ENCODE measurements around the gene OS9.

The OS9 gene

GRCh38 chr12:57757771-57758170 lies 63.8 kb downstream of the OS9 start:
- Histone ChIP-seq H3K4me1 (ENCODE audit: insufficient read depth, low read length) (peaks cover 22% of the 10 kb centered on the region), H3K4me3 (ENCODE audit: low read depth in 1 of 2, low read length in 2 of 2) (no peak overlapping the region), H3K27ac (ENCODE audit: low read depth, low read length) (no peak overlapping the region), H3K9ac (ENCODE audit: low read length) (no peak overlapping the region), H3K27me3 (ENCODE audit: control insufficient read depth in 1 of 2, insufficient read depth in 2 of 2, low read length in 2 of 2) (peaks cover 6 to 17% of the 10 kb centered on the region in 2 donors), H3K9me3 (ENCODE audit: low read length) (no peaks in the 10 kb centered on the region), H3K36me3 (ENCODE audit: insufficient read depth, low read length) (peaks cover 16% of the 10 kb centered on the region)

GRCh38 chr12:57758552-57759359 lies 64.8 kb downstream of the OS9 start:
- peaks cover 18% of the 10 kb centered on the region for H3K4me1 ChIP-seq (ENCODE audit: insufficient read depth, low read length)

DNA sequence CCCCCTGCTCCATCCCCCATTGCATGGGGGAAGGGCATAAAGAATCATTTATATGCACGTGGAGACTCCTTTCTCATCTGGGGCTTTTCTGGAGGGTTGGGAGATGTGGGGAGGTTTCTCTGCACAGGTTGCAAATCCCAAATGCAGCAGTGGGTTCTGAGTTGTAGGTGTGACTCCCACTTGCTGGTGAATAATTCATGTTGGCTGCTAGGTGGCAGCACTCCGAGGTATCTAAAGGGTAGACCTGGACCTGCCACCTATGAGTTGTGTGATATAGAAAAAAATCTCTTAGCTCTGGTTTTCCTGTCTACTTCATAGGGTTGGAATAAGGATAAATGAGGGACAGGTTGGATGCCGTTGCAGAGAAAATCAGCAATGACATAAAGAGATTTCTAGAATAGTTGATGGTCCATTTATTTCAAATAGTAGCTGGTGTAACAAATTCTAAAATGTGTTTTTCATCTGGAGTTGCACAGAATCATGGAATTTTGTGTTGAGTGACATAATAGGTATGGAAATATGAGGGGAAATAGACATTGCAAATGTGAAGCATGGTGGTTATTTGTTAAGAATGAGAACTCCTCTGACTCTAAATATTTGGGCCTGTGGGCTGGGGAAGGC lies 65.5 kb downstream of the OS9 start:
- H3K4me1 ChIP-seq (ENCODE audit: insufficient read depth, low read length) = peaks cover 14% of the 10 kb centered on the region
- no peak overlapping the region for H3K9ac ChIP-seq (ENCODE audit: low read length)
- no peak overlapping the region for H3K4me3 ChIP-seq (ENCODE audit: low read depth in 1 of 2, low read length in 2 of 2)
- H3K36me3 ChIP-seq (ENCODE audit: insufficient read depth, low read length) = peaks cover 16% of the 10 kb centered on the region
- H3K27me3 ChIP-seq (ENCODE audit: control insufficient read depth in 1 of 2, insufficient read depth in 2 of 2, low read length in 2 of 2) = peaks cover 23 to 34% of the 10 kb centered on the region in 2 donors
- H3K9me3 ChIP-seq (ENCODE audit: low read length) = no peaks in the 10 kb centered on the region
- H3K27ac ChIP-seq (ENCODE audit: low read depth, low read length) = no peak overlapping the region

More at GRCh38 chr12:57758552-57759359, 64.8 kb downstream of the OS9 start:
- Histone ChIP-seq H3K27me3 (ENCODE audit: control insufficient read depth in 1 of 2, insufficient read depth in 2 of 2, low read length in 2 of 2) (peaks cover 16 to 26% of the 10 kb centered on the region in 2 donors), H3K27ac (ENCODE audit: low read depth, low read length) (no peak overlapping the region), H3K9me3 (ENCODE audit: low read length) (no peaks in the 10 kb centered on the region), H3K36me3 (ENCODE audit: insufficient read depth, low read length) (peaks cover 16% of the 10 kb centered on the region), H3K9ac (ENCODE audit: low read length) (no peak overlapping the region), H3K4me3 (ENCODE audit: low read depth in 1 of 2, low read length in 2 of 2) (no peak overlapping the region)

DNA sequence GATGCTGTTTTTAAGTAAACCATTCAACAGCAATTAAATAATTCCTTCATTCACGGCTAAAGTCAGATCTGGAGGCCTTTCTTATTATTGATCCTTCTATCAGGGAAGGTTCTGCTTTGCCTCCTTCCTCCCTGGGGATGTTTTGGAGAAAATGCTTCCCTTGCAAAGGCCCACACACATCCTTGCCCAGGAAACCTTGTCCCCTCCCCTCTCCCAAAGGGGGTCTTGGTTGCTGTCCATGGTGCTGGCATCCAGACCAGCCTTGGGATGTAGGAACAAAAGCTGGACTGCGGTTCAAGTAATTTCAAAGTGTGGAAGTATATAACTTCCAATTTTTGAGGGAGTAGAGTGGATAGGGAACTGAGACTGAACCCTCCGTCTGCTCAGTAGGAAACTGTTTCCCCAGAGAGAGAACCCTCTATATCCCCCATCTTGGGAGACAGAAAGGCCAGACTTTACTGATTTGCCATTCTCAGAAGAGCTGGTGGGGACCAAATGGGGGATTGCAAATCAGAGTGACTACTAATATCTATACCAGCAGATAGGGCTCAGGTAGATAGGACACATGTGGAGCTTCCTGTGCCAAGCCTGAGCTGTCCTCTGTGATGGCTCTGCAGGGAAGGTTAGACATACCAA lies 66.5 kb downstream of the OS9 start:
- Histone ChIP-seq H3K4me3 (ENCODE audit: low read depth in 1 of 2, low read length in 2 of 2) (no peak overlapping the region), H3K4me1 (ENCODE audit: insufficient read depth, low read length) (peaks cover 21% of the 10 kb centered on the region), H3K36me3 (ENCODE audit: insufficient read depth, low read length) (peaks cover 16% of the 10 kb centered on the region), H3K27ac (ENCODE audit: low read depth, low read length) (no peak overlapping the region), H3K27me3 (ENCODE audit: control insufficient read depth in 1 of 2, insufficient read depth in 2 of 2, low read length in 2 of 2) (peaks cover 33 to 44% of the 10 kb centered on the region in 2 donors), H3K9me3 (ENCODE audit: low read length) (no peaks in the 10 kb centered on the region), H3K9ac (ENCODE audit: low read length) (no peak overlapping the region)

DNA sequence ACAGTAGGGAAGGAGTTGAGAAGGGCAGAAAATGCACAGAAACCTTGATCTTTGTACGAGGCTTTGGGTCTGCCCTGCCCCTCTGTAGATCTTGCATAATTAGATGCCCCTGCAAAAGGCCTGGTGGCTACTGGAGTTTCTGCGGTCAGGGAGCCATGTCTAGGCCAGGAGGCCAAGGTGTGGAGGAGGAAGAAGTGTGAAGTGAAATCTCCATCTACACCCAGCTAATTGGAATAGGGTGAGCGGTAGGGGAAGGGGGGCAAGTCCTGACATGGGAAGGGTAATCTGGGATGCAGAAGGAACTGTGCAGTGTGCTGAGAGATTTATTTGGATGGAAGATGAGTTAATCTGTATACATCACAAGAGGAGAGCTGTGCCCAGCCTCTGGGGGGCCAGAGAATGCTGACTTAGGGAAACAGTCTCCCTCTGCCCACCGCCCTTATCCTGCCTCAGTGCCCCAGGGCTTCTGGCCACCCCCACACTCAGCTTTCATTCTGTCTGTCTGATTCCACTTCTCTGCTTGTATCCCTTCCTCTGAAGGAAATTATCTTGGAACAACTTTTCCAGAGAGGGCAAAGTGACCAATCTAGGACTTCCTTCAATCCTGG lies 67.6 kb downstream of the OS9 start:
- Histone ChIP-seq H3K27me3 (ENCODE audit: control insufficient read depth in 1 of 2, insufficient read depth in 2 of 2, low read length in 2 of 2) (peaks cover 40 to 52% of the 10 kb centered on the region in 2 donors), H3K4me3 (ENCODE audit: low read depth in 1 of 2, low read length in 2 of 2) (no peak overlapping the region), H3K9ac (ENCODE audit: low read length) (no peak overlapping the region), H3K36me3 (ENCODE audit: insufficient read depth, low read length) (peaks cover 16% of the 10 kb centered on the region), H3K4me1 (ENCODE audit: insufficient read depth, low read length) (peaks cover 24% of the 10 kb centered on the region), H3K9me3 (ENCODE audit: low read length) (no peaks in the 10 kb centered on the region), H3K27ac (ENCODE audit: low read depth, low read length) (no peak overlapping the region)

DNA sequence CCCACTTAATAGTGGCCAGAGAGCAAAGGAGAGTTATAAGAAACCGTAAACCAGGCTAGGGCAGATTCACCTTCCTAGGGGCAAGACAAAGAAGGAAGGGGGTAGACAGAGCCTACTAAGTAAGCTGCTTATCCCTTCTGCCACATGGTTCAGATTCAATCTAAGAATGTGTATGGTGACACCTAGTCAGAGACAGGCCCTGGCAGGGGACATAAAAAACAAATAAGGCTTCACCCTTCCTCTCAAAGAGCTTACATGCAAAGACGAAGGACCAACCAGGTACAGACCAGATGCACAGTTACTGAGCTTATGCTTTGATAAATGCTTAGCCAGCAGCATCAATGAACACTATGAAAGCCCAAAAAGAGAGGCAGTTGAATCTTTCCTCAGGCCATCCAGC lies 68.5 kb downstream of the OS9 start:
- H3K9ac ChIP-seq (ENCODE audit: low read length) = no peak overlapping the region

GRCh38 chr12:57763881-57764661 lies 70.1 kb downstream of the OS9 start:
- H3K4me3 ChIP-seq (ENCODE audit: low read depth in 1 of 2, low read length in 2 of 2) = no peak overlapping the region
- no peaks in the 10 kb centered on the region for H3K9me3 ChIP-seq (ENCODE audit: low read length)
- no peak overlapping the region for H3K27ac ChIP-seq (ENCODE audit: low read depth, low read length)
- H3K4me1 ChIP-seq (ENCODE audit: insufficient read depth, low read length) = peaks cover 29% of the 10 kb centered on the region
- peaks cover 7% of the 10 kb centered on the region for H3K36me3 ChIP-seq (ENCODE audit: insufficient read depth, low read length)
- H3K9ac ChIP-seq (ENCODE audit: low read length) = no peak overlapping the region
- H3K27me3 ChIP-seq (ENCODE audit: control insufficient read depth in 1 of 2, insufficient read depth in 2 of 2, low read length in 2 of 2) = peaks cover 40 to 52% of the 10 kb centered on the region in 2 donors

More for the DNA sequence above, 68.5 kb downstream of the OS9 start:
- Histone ChIP-seq H3K27me3 (ENCODE audit: control insufficient read depth in 1 of 2, insufficient read depth in 2 of 2, low read length in 2 of 2) (peaks cover 40 to 52% of the 10 kb centered on the region in 2 donors), H3K4me3 (ENCODE audit: low read depth in 1 of 2, low read length in 2 of 2) (no peak overlapping the region), H3K9me3 (ENCODE audit: low read length) (no peaks in the 10 kb centered on the region), H3K27ac (ENCODE audit: low read depth, low read length) (no peak overlapping the region), H3K36me3 (ENCODE audit: insufficient read depth, low read length) (peaks cover 16% of the 10 kb centered on the region), H3K4me1 (ENCODE audit: insufficient read depth, low read length) (peaks cover 29% of the 10 kb centered on the region)

DNA sequence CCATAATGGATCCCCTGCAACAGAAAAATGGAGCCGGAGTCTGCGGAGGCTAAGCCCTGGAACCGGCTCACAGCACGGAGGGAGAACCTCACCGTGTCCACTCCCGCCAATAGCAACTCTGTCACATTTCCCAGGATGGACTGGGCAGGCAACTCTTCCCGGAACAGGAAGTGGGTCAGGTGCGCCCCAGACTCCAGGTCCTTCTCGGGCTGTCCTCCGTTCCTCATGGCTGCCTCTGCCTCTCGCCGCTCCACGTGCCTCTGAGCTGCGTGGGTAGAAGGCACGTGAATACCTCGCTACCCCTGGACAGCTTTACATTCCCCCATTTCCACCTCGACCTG lies 70.7 kb downstream of the OS9 start:
- peaks cover 40 to 52% of the 10 kb centered on the region in 2 donors for H3K27me3 ChIP-seq (ENCODE audit: control insufficient read depth in 1 of 2, insufficient read depth in 2 of 2, low read length in 2 of 2)

GRCh38 chr12:57765003-57765697 lies 71.2 kb downstream of the OS9 start:
- Histone ChIP-seq H3K4me3 (ENCODE audit: low read depth in 1 of 2, low read length in 2 of 2) (peak overlapping the region; percentile 1 to 46), H3K9me3 (ENCODE audit: low read length) (no peaks in the 10 kb centered on the region), H3K9ac (ENCODE audit: low read length) (no peak overlapping the region), H3K36me3 (ENCODE audit: insufficient read depth, low read length) (peaks cover 5% of the 10 kb centered on the region), H3K27me3 (ENCODE audit: control insufficient read depth in 1 of 2, insufficient read depth in 2 of 2, low read length in 2 of 2) (peaks cover 40 to 52% of the 10 kb centered on the region in 2 donors), H3K4me1 (ENCODE audit: insufficient read depth, low read length) (peaks cover 29% of the 10 kb centered on the region), H3K27ac (ENCODE audit: low read depth, low read length) (no peak overlapping the region)

More for the DNA sequence above, 70.7 kb downstream of the OS9 start:
- Histone ChIP-seq H3K4me1 (ENCODE audit: insufficient read depth, low read length) (peaks cover 29% of the 10 kb centered on the region), H3K36me3 (ENCODE audit: insufficient read depth, low read length) (peaks cover 5% of the 10 kb centered on the region), H3K9me3 (ENCODE audit: low read length) (no peaks in the 10 kb centered on the region), H3K27ac (ENCODE audit: low read depth, low read length) (no peak overlapping the region), H3K4me3 (ENCODE audit: low read depth in 1 of 2, low read length in 2 of 2) (peak overlapping the region in 1 of 2 donors; percentile 46), H3K9ac (ENCODE audit: low read length) (no peak overlapping the region)

DNA sequence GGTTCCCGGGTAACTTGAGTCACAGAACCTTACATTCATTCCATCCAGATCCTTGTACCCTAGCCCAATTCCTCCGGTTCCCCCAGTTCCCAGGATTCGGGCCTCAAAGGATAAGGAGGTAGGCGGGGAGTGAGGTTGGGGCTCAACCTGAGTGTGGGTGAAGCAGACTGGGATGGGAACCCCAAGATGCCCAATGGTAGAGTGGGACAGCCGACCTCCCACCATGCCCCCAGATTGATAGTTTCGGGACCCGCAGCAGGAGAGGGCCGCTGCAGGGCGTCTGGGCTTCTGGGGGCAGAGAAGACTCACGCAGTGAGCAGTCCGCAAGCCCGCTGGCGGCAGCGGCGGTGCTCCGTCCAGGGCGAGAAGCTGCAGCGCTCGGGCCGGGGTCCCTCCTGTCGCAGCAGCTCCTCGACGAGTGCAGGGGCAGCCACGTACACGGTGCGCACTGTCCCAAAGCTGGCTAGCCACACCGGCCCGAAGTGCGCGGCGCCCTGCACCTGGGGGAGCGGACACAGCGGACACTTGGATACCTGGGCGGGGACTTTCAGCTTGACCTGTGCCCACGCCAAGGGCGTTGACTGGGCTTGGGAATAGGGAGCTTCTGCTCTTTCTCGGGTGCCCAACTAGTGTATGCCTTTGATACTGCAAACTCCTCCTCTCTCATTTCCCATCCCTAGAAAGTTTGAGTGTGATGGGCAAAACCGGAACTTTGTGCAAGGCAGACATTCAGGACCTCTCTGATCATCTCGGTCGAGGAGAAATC lies 71.9 kb downstream of the OS9 start:
- H3K4me3 ChIP-seq (ENCODE audit: low read depth in 1 of 2, low read length in 2 of 2) = peak overlapping the region; percentile 15 to 46
- H3K27me3 ChIP-seq (ENCODE audit: control insufficient read depth in 1 of 2, insufficient read depth in 2 of 2, low read length in 2 of 2) = peaks cover 40 to 48% of the 10 kb centered on the region in 2 donors
- H3K36me3 ChIP-seq (ENCODE audit: insufficient read depth, low read length) = peaks cover 5% of the 10 kb centered on the region
- H3K4me1 ChIP-seq (ENCODE audit: insufficient read depth, low read length) = peaks cover 29% of the 10 kb centered on the region
- no peak overlapping the region for H3K9ac ChIP-seq (ENCODE audit: low read length)
- no peak overlapping the region for H3K27ac ChIP-seq (ENCODE audit: low read depth, low read length)
- no peaks in the 10 kb centered on the region for H3K9me3 ChIP-seq (ENCODE audit: low read length)
